Measurements from ENCODE around the gene IPO4.

- TF ChIP-seq CTCF (IDR thresholded peaks at IDR 0.05; ENCODE audit: low read depth, low read length, missing input control) (no peak), MAX (IDR thresholded peaks at IDR 0.05) (no peak), FOXA1 (IDR thresholded peaks at IDR 0.05) (no peak), REST (IDR thresholded peaks at IDR 0.05) (no peak), JUND (IDR thresholded peaks at IDR 0.05) (no peak), SP1 (IDR thresholded peaks at IDR 0.05) (no peak)
Measured at GRCh38 chr14:24132976-24133375, 55.6 kb downstream of the IPO4 start.

All from liver (tissue), 3 donors.